Suprapubic skin (tissue), 4 donors: Measurements from ENCODE around the gene GAL3ST2. TPM values are rescaled to one million over a fixed set of nuclear protein-coding genes. Genes with fewer than 3 reads are reported as not detected.

Source experiments
- DNase-seq, 2 donors: peaks; one replicate each; pipeline ENCODE4 v3.0.0-alpha.2; 2019; ENCODE audit warnings: low spot score in 2 of 2
- H3K27ac ChIP-seq: fragments of 200-600 bp; sonication (generic); one replicate; pipeline ENCODE4 v1.5.1; 2019
- H3K27me3 ChIP-seq: fragments of 200-600 bp; sonication (generic); one replicate; pipeline ENCODE4 v1.5.1; 2019
- H3K36me3 ChIP-seq: fragments of 200-600 bp; sonication (generic); one replicate; pipeline ENCODE4 v1.5.1; 2019
- H3K4me1 ChIP-seq: fragments of 200-600 bp; sonication (generic); one replicate; pipeline ENCODE4 v1.5.1; 2019
- H3K4me3 ChIP-seq: fragments of 200-600 bp; sonication (generic); one replicate; pipeline ENCODE4 v1.5.1; 2019; ENCODE audit warnings: mild to moderate bottlenecking
- H3K9me3 ChIP-seq: fragments of 200-600 bp; sonication (generic); one replicate; pipeline ENCODE4 v1.5.1; 2019
- CTCF ChIP-seq, 2 donors: fragments of 200-600 bp in 1 of 2; fragments of 450-650 bp in 1 of 2; sonication (generic) in 1 of 2; IDR thresholded peaks; one replicate each; pipeline ENCODE4 v1.5.1; 2016 to 2019; ENCODE audit warnings: antibody characterized with exemption in 2 of 2, mild to moderate bottlenecking in 1 of 2, moderate library complexity in 1 of 2
- EP300 ChIP-seq: sonication (generic); formaldehyde crosslinking; IDR thresholded peaks from one replicate; pipeline ENCODE4 v1.6.1; 2017; ENCODE audit warnings: antibody characterized with exemption
- POLR2A ChIP-seq, 2 donors: fragments of 450-650 bp; IDR thresholded peaks; one replicate each; pipeline ENCODE4 v1.6.1; 2017; ENCODE audit warnings: antibody characterized with exemption in 2 of 2, mild to moderate bottlenecking in 2 of 2, moderate library complexity in 2 of 2
- POLR2AphosphoS5 ChIP-seq, 3 donors: sonication (generic); formaldehyde crosslinking; IDR thresholded peaks; one replicate each; pipeline ENCODE4 v1.6.1; 2017; ENCODE audit warnings: antibody characterized with exemption in 3 of 3
- WGBS: methylation state at CpG from one replicate; pipeline ENCODE4 v1.1.5; 2018; 5-methylcytosine and 5-hydroxymethylcytosine counted together
- total RNA-seq, 4 donors: library from RNA; depleted of rRNA; stranded (reverse); fragments of >200 nt; gene quantifications; one replicate each; pipeline ENCODE4 v1.1.0, GENCODE V29; 2016

GAL3ST2 gene
- total RNA-seq, 4 donors from 2014 or later = not detected

DNA sequence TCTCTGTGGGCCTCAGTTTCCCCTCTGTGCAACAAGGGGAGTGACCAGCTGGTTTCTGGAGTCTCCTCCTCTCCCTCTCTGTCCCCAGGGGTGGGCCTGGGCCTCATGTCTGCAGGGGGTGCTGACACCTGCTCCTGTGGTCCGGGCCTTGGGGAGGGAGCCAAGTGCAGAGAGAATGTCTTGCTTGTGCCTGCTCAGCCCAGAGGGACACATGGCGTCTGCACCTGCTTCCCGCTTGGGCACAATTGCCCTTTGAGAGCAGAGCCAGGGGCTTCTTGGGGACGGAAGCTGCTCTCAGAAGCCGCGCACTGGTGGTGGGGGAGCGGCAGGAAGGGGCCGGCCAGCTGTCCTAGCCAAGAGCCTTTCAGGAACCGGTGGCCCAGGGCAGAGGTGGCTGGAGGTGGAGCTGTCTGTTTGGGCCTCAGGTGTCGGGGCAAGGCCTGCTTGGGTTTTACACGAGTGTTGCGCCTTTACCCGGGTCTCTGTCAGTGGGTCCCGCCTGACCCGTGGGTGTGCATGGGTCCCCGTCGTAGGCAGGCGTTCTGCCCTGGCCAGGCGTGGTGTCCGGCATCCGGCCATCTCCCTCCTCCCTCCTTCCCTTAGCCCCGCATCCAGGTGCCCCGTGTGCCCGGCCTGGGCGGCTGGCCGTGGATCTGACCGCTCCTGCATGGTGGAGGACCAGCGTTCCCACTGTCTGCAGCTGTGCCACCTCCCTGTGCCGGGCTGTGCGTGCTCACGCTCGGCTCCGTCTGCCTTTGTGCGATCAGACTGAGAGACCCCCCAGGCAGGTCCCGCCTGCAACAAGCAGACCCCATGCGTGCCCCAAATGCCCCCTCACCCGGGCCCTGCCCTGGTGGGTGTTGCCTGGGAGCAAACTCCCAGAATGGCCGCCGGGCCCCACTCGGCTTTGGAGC, 36.4 kb downstream of the GAL3ST2 start:
- Histone ChIP-seq H3K4me1 (no peaks in the 10 kb centered on the region), H3K4me3 (no peak overlapping the region), H3K27ac (no peak overlapping the region), H3K9me3 (no peaks in the 10 kb centered on the region), H3K36me3 (no peaks in the 10 kb centered on the region), H3K27me3 (peaks cover 21% of the 10 kb centered on the region)
- TF ChIP-seq CTCF (IDR thresholded peaks at IDR 0.05) (no peak), POLR2AphosphoS5 (IDR thresholded peaks at IDR 0.05) (no peak), POLR2A (IDR thresholded peaks at IDR 0.05) (no peak), EP300 (no peak)
- DNase-seq = peak in 1 of 2 donors; percentile 62
- 89% methylated on average over 18 of the region's 40 CpGs for WGBS

- Histone ChIP-seq H3K4me3 (no peak overlapping the region), H3K9me3 (no peaks in the 10 kb centered on the region), H3K4me1 (no peaks in the 10 kb centered on the region), H3K36me3 (no peaks in the 10 kb centered on the region), H3K27ac (no peak overlapping the region), H3K27me3 (peaks cover 21% of the 10 kb centered on the region)
- 64% methylated on average over 6 of the region's 20 CpGs for whole genome bisulfite sequencing
- peak; percentile 64 to 68 for DNase-seq
- TF ChIP-seq POLR2A (IDR thresholded peaks at IDR 0.05) (no peak), POLR2AphosphoS5 (IDR thresholded peaks at IDR 0.05) (no peak)
Measured at GRCh38 chr2:241813644-241814392, 37.2 kb downstream of the GAL3ST2 start.

DNA sequence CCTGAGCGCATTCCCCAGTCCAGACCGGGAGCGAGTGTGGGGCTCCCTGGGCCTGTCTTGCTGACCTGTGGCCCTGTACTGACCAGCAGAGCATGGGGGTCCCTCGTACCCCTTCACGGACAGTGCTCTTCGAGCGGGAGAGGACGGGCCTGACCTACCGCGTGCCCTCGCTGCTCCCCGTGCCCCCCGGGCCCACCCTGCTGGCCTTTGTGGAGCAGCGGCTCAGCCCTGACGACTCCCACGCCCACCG, 37.7 kb downstream of the GAL3ST2 start:
- Histone ChIP-seq H3K27ac (no peak overlapping the region), H3K36me3 (no peaks in the 10 kb centered on the region), H3K9me3 (no peaks in the 10 kb centered on the region), H3K4me3 (no peak overlapping the region), H3K27me3 (peaks cover 21% of the 10 kb centered on the region), H3K4me1 (no peaks in the 10 kb centered on the region)
- DNase-seq = peak in 1 of 2 donors; percentile 57
- TF ChIP-seq EP300 = no peak
- no peak for TF ChIP-seq CTCF (IDR thresholded peaks at IDR 0.05)
- TF ChIP-seq POLR2A (IDR thresholded peaks at IDR 0.05) = no peak
- no peak for TF ChIP-seq POLR2AphosphoS5 (IDR thresholded peaks at IDR 0.05)
- 90% methylated on average over 2 of the region's 17 CpGs for WGBS

DNA sequence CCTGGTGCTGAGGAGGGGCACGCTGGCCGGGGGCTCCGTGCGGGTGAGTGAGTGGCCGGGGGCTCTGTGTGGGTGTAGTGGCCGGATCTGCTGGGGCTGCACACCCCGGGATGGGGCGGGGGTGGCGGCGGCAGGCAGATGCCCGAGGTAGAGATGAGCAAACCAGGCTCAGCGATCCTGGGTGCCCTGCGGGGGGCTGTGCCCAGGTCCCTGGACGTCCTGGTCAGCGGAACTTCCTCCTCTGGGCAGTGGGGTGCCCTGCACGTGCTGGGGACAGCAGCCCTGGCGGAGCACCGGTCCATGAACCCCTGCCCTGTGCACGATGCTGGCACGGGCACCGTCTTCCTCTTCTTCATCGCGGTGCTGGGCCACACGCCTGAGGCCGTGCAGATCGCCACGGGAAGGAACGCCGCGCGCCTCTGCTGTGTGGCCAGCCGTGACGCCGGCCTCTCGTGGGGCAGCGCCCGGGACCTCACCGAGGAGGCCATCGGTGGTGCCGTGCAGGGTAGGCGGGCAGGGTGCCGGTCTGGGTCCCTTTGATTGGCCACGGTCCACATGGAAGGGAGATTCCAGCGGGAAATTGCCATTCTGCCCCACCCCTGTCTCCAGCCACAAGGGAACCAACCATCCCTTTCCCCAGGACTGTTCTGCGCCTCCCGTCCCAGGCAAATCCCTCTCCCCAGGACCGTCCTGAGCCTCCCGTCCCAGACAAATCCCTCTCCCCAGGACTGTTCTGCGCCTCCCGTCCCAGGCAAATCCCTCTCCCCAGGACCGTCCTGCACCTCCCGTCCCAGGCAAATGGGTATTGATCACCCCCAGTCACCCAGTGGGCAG, 38.2 kb downstream of the GAL3ST2 start:
- TF ChIP-seq EP300 = no peak
- TF ChIP-seq CTCF (IDR thresholded peaks at IDR 0.05) = no peak
- TF ChIP-seq POLR2AphosphoS5 (IDR thresholded peaks at IDR 0.05) = no peak
- TF ChIP-seq POLR2A (IDR thresholded peaks at IDR 0.05) = no peak
- peak; percentile 48 to 72 for DNase-seq
- 89% methylated on average over 39 of the region's 52 CpGs for WGBS
- no peak overlapping the region for H3K27ac ChIP-seq
- no peaks in the 10 kb centered on the region for H3K9me3 ChIP-seq
- H3K4me3 ChIP-seq = no peak overlapping the region
- no peaks in the 10 kb centered on the region for H3K36me3 ChIP-seq
- H3K27me3 ChIP-seq = peaks cover 21% of the 10 kb centered on the region
- no peaks in the 10 kb centered on the region for H3K4me1 ChIP-seq

DNA sequence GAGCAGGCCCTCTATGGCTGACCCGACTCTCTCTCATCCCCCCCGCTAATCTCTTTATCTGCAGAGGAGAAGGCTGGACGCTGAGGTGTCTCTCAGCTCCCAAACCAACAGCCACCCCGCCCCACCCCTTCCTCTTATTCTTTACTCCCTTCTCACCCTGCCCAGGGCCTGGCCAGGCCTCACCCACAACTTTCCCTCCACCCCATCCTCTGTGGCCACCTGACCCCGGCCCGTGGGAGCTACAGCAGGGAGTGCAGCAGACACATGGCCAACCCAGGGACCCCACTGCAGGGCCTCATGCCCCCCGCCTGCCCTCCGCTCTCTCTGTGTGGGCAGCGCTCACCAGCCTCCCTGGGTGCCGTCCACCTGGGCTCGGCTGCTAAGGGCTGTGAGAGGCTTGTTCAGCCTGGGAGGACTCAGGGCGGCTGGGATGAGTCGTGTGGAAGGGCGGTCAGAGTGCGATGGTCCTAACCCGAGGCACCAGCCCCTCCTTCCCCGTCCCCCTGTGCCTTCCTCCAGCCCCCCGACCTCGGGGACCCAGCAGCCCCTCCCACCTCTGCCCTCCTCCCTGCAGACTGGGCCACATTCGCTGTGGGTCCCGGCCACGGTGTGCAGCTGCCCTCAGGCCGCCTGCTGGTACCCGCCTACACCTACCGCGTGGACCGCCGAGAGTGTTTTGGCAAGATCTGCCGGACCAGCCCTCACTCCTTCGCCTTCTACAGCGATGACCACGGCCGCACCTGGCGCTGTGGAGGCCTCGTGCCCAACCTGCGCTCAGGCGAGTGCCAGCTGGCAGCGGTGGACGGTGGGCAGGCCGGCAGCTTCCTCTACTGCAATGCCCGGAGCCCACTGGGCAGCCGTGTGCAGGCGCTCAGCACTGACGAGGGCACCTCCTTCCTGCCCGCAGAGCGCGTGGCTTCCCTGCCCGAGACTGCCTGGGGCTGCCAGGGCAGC, 39.1 kb downstream of the GAL3ST2 start:
- 84% methylated on average over 35 of the region's 48 CpGs for WGBS
- no peaks in the 10 kb centered on the region for H3K9me3 ChIP-seq
- peak; percentile 60 to 72 for DNase-seq
- TF ChIP-seq POLR2AphosphoS5 (IDR thresholded peaks at IDR 0.05) = no peak
- H3K27ac ChIP-seq = no peak overlapping the region
- H3K27me3 ChIP-seq = peaks cover 22% of the 10 kb centered on the region
- H3K4me1 ChIP-seq = no peaks in the 10 kb centered on the region
- no peak overlapping the region for H3K4me3 ChIP-seq
- H3K36me3 ChIP-seq = no peaks in the 10 kb centered on the region
